Superior temporal gyrus (tissue), 1 donor: ENCODE measurements around the gene ZDHHC7.

Experiments
- DNase-seq: peaks from one replicate; pipeline ENCODE4 v3.0.0-alpha.2; 2016; ENCODE audit errors: extremely low spot score

ZDHHC7 gene

GRCh38 chr16:85018529-85019236 lies 7.3 kb upstream of the ZDHHC7 start:
- DNase-seq: no peak

GRCh38 chr16:85017633-85018032 lies 6.3 kb upstream of the ZDHHC7 start:
- no peak for DNase-seq

GRCh38 chr16:85017151-85017550 lies 5.8 kb upstream of the ZDHHC7 start:
- DNase-seq: no peak

GRCh38 chr16:85015481-85016187 lies 4.3 kb upstream of the ZDHHC7 start:
- no peak for DNase-seq

- DNase-seq: no peak
These were observed 3.0 kb upstream of the ZDHHC7 start for GRCh38 chr16:85014311-85014710.

- DNase-seq: no peak
These were observed 530 bp upstream of the ZDHHC7 start for GRCh38 chr16:85011846-85012284.

GRCh38 chr16:85010446-85010930 lies 847 bp downstream of the ZDHHC7 start:
- no peak for DNase-seq

- DNase-seq: no peak
These were observed 3.1 kb downstream of the ZDHHC7 start for GRCh38 chr16:85008271-85008670.

GRCh38 chr16:85007496-85008214 lies 3.7 kb downstream of the ZDHHC7 start:
- no peak for DNase-seq

- no peak for DNase-seq
These were observed 4.7 kb downstream of the ZDHHC7 start for GRCh38 chr16:85006639-85007038.

GRCh38 chr16:85005285-85006069 lies 5.9 kb downstream of the ZDHHC7 start:
- no peak for DNase-seq

- no peak for DNase-seq
These were observed 6.6 kb downstream of the ZDHHC7 start for GRCh38 chr16:85004587-85005205.

GRCh38 chr16:85003725-85004586 lies 7.4 kb downstream of the ZDHHC7 start:
- DNase-seq: no peak

- DNase-seq: no peak
These were observed 8.3 kb downstream of the ZDHHC7 start for GRCh38 chr16:85003076-85003475.

GRCh38 chr16:85002608-85003007 lies 8.7 kb downstream of the ZDHHC7 start:
- no peak for DNase-seq

- no peak for DNase-seq
These were observed 9.2 kb downstream of the ZDHHC7 start for GRCh38 chr16:85002099-85002541.

GRCh38 chr16:84999857-85000480 lies 11.4 kb downstream of the ZDHHC7 start:
- no peak for DNase-seq

GRCh38 chr16:84999200-84999599 lies 12.1 kb downstream of the ZDHHC7 start:
- no peak for DNase-seq

GRCh38 chr16:84996365-84996764 lies 15.0 kb downstream of the ZDHHC7 start:
- no peak for DNase-seq

GRCh38 chr16:84995663-84996062 lies 15.7 kb downstream of the ZDHHC7 start:
- DNase-seq: no peak
